Cortex of kidney (tissue), 1 donor: ENCODE data around the gene ALG13.
"Not testable (repeated sequence)": the region's sequence is repeated elsewhere in the genome, so short reads cannot be mapped to it uniquely, and the experiment has no call there.

Experiments
- DNase-seq: peaks from one replicate; lab custom pipeline; 2025; lab: John Stamatoyannopoulos, UW

Gene ALG13

GRCh38 chrX:111680988-111681779 is at the start of gene ALG13:
Gene ALG13, plus strand, starts transcription at chrX:111681170. Its CDS starts 49 bp downstream, at chrX:111681219.
- peak; percentile 11 for DNase-seq

- DNase-seq = no peak
Measured at GRCh38 chrX:111634823-111635729, 45.9 kb upstream of the ALG13 start.

- no peak for DNase-seq
Measured at GRCh38 chrX:111641969-111642368, 39.0 kb upstream of the ALG13 start.

- DNase-seq = not testable (repeated sequence)
Measured at GRCh38 chrX:111645165-111645564, 35.8 kb upstream of the ALG13 start.

- DNase-seq = no peak
Measured at GRCh38 chrX:111645607-111646006, 35.4 kb upstream of the ALG13 start.

- DNase-seq = no peak
Measured at GRCh38 chrX:111646515-111646914, 34.5 kb upstream of the ALG13 start.

GRCh38 chrX:111648802-111649201 is 32.2 kb upstream of the ALG13 start:
- no peak for DNase-seq

GRCh38 chrX:111649638-111650037 is 31.3 kb upstream of the ALG13 start:
- DNase-seq = no peak

- no peak for DNase-seq
Measured at GRCh38 chrX:111650845-111651244, 30.1 kb upstream of the ALG13 start.

GRCh38 chrX:111652719-111653118 is 28.3 kb upstream of the ALG13 start:
- DNase-seq = no peak

GRCh38 chrX:111661241-111661640 is 19.7 kb upstream of the ALG13 start:
- no peak for DNase-seq

GRCh38 chrX:111662292-111662691 is 18.7 kb upstream of the ALG13 start:
- no peak for DNase-seq

- DNase-seq = no peak
Measured at GRCh38 chrX:111671668-111672067, 9.3 kb upstream of the ALG13 start.

- DNase-seq = no peak
Measured at GRCh38 chrX:111687305-111687704, 6.3 kb downstream of the ALG13 start.

GRCh38 chrX:111695297-111695880 is 14.4 kb downstream of the ALG13 start:
- no peak for DNase-seq

- DNase-seq = no peak
Measured at GRCh38 chrX:111719426-111720210, 38.6 kb downstream of the ALG13 start.

- no peak for DNase-seq
Measured at GRCh38 chrX:111728096-111728495, 47.1 kb downstream of the ALG13 start.

GRCh38 chrX:111731351-111731750 is 50.4 kb downstream of the ALG13 start:
- DNase-seq = no peak

- no peak for DNase-seq
Measured at GRCh38 chrX:111736571-111736970, 55.6 kb downstream of the ALG13 start.

- DNase-seq = no peak
Measured at GRCh38 chrX:111742018-111742417, 61.0 kb downstream of the ALG13 start.

GRCh38 chrX:111743316-111743715 is 62.3 kb downstream of the ALG13 start:
- no peak for DNase-seq

- DNase-seq = no peak
Measured at GRCh38 chrX:111756486-111756885, 75.5 kb downstream of the ALG13 start.
